ENCODE results near the gene PITRM1. TPM values are rescaled to one million over a fixed set of nuclear protein-coding genes. Genes with fewer than 3 reads are reported as not detected.

The PITRM1 gene
- total RNA-seq, 4 donors from 2014 or later, result 78.6 to 102 (median 87.0) TPM

DNA sequence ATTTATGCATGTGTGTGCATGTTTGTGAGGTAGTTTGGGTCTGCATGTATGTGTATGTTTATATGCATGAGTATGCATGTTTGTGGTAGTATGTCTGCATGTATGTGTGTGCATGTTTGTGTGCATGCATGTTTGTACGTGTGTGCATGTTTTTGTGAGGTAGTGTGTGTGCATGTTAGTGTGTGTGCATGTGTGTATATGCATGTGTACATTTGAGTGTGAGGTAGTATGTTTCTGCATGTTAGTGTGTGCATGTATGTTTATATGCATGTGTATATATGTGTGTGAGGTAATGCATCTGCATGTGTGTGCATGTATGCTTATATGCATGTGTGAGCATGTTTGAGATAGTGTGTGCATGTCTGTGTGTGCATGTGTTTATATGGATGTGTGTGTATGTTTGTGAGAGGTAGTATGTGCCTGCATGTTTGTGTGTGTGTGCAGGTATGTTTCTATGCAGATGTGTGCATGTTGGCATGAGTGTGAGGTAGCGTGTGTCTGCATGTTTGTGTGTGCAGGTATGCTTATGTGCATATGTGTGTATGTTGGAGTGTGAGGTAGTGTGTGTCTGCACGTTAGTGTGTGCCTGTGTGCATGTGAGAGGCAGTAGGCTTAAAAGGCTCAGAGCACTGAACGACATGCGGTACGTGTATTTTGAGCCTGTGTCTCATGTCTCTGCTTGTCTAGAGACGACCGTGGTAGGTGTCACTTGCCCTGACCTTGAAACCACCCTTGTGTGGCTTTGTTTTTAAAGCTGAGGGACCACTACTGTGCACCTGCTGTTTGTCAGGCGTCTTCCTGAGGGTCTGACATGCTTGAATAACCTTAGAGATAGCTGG, 61.6 kb downstream of the PITRM1 start:
- ATAC-seq, result no peak
- Histone ChIP-seq H3K36me3 (peaks cover 0 to 69% of the 10 kb centered on the region in 2 donors), H3K27ac (peak overlapping the region in 1 of 4 donors; percentile 31), H3K4me3 (no peak overlapping the region), H3K4me1 (peaks cover 0 to 28% (median 3%) of the 10 kb centered on the region in 3 donors), H3K9me3 (no peaks in the 10 kb centered on the region), H3K27me3 (no peaks in the 10 kb centered on the region)
- WGBS, 2 donors (ENCODE audit: low coverage in 1 of 2), result 57 to 70% methylated on average over 7 to 9 of the region's 9 CpGs
- TF ChIP-seq, protein P1, sequence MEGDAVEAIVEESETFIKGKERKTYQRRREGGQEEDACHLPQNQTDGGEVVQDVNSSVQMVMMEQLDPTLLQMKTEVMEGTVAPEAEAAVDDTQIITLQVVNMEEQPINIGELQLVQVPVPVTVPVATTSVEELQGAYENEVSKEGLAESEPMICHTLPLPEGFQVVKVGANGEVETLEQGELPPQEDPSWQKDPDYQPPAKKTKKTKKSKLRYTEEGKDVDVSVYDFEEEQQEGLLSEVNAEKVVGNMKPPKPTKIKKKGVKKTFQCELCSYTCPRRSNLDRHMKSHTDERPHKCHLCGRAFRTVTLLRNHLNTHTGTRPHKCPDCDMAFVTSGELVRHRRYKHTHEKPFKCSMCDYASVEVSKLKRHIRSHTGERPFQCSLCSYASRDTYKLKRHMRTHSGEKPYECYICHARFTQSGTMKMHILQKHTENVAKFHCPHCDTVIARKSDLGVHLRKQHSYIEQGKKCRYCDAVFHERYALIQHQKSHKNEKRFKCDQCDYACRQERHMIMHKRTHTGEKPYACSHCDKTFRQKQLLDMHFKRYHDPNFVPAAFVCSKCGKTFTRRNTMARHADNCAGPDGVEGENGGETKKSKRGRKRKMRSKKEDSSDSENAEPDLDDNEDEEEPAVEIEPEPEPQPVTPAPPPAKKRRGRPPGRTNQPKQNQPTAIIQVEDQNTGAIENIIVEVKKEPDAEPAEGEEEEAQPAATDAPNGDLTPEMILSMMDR (IDR thresholded peaks at IDR 0.05), result no peak
- TF ChIP-seq POLR2AphosphoS5 (IDR thresholded peaks at IDR 0.05) (no peak), EP300 (IDR thresholded peaks at IDR 0.05) (no peak), POLR2A (IDR thresholded peaks at IDR 0.05) (no peak)

DNA sequence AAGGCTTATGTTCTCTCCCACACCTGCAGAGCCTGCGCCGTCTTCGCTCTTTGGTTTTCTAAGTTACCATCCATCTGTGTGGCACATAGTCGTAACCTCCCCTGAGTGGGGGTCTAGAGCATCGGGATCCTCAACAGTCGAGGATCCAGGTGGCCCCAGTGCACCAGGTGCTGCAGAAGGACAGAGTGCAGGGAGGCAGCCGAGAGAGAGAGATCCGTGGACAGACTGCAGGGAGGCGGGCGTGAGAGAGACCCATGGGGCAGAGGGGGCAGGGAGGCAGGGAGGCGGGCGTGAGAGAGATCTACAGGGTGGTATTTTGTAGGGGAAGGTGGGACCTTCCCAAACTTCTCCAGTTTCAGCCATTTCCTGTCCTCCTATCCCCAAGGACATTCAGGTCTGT, 62.9 kb downstream of the PITRM1 start:
- H3K27me3 ChIP-seq, result no peaks in the 10 kb centered on the region
- no peaks in the 10 kb centered on the region for H3K9me3 ChIP-seq
- peaks cover 0 to 72% of the 10 kb centered on the region in 2 donors for H3K36me3 ChIP-seq
- peak overlapping the region in 1 of 4 donors; percentile 88 for H3K27ac ChIP-seq
- no peak overlapping the region for H3K4me3 ChIP-seq
- TF ChIP-seq, protein P1 (IDR thresholded peaks at IDR 0.05), result no peak
- TF ChIP-seq POLR2A (IDR thresholded peaks at IDR 0.05) (no peak), EP300 (IDR thresholded peaks at IDR 0.05) (no peak), POLR2AphosphoS5 (IDR thresholded peaks at IDR 0.05) (no peak)
- peaks cover 0 to 40% (median 3%) of the 10 kb centered on the region in 3 donors for H3K4me1 ChIP-seq
- no peak for ATAC-seq
- 94 to 98% methylated on average over 3 to 6 of the region's 12 CpGs for WGBS, 2 donors (ENCODE audit: low coverage in 1 of 2)

DNA sequence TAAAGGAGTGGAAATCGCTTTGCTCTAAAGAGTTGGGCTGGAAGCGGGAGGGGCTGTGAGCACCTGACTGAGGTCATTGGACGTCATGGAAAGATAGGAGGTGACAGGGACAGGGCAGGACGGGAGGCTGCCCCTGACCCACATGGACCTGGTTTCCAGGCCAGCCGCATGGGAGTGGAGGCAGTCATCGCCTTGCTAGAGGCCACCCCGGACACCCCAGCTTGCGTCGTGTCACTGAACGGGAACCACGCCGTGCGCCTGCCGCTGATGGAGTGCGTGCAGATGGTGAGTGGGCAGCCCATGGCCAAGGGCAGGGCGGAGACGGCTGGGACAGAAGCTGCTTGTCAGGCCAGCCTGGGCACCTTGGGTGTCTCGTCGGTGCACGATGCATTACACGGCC, 63.4 kb downstream of the PITRM1 start:
- no peak for ATAC-seq
- Histone ChIP-seq H3K4me3 (no peak overlapping the region), H3K27ac (peak overlapping the region in 2 of 4 donors; percentile 88), H3K4me1 (peaks cover 0 to 44% (median 3%) of the 10 kb centered on the region in 3 donors), H3K9me3 (no peaks in the 10 kb centered on the region), H3K27me3 (no peaks in the 10 kb centered on the region), H3K36me3 (peaks cover 0 to 72% of the 10 kb centered on the region in 2 donors)
- TF ChIP-seq, protein P1 (IDR thresholded peaks at IDR 0.05), result no peak
- TF ChIP-seq EP300 (IDR thresholded peaks at IDR 0.05) (no peak), POLR2A (IDR thresholded peaks at IDR 0.05) (no peak), POLR2AphosphoS5 (IDR thresholded peaks at IDR 0.05) (no peak)
- WGBS, 2 donors (ENCODE audit: low coverage in 1 of 2), result 97% methylated on average over 6 of the region's 21 CpGs; no CpG with 5 or more reads in 1 of the 2 donors

DNA sequence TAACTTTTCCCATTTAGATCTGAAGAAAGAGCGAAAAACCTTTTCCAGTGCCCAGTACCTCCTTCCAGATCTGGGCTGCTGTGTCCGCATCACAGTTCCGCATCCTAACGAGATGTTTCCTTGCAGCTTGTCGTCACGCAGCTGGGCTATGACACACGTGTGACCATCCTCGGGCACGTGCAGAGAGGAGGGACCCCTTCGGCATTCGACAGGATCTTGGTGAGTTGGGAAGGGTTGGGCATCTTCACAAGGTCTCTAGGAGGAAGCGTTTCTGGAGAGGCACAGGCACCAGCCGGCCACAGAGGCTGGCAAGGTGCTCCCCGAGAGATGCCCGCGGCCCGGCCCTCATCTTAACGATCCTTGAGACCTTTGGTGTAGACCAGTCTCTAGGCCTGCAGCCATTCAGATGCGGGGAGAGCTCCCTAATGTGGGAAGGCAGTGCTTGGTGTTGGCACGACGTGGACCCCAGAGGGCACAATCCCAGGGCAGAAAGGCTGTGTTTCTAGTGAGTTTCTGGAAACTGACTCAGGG, 63.9 kb downstream of the PITRM1 start:
- Histone ChIP-seq H3K27ac (peak overlapping the region in 3 of 4 donors; percentile 54 to 88 (median 88)), H3K27me3 (no peaks in the 10 kb centered on the region), H3K4me3 (no peak overlapping the region), H3K4me1 (peaks cover 0 to 50% (median 3%) of the 10 kb centered on the region in 3 donors), H3K36me3 (peaks cover 0 to 72% of the 10 kb centered on the region in 2 donors), H3K9me3 (no peaks in the 10 kb centered on the region)
- TF ChIP-seq EP300 (IDR thresholded peaks at IDR 0.05) (no peak), POLR2A (IDR thresholded peaks at IDR 0.05) (no peak), POLR2AphosphoS5 (IDR thresholded peaks at IDR 0.05) (no peak)
- TF ChIP-seq, protein P1 (IDR thresholded peaks at IDR 0.05), result no peak
- WGBS, 2 donors (ENCODE audit: low coverage in 1 of 2), result 81 to 98% methylated on average over 5 of the region's 21 CpGs
- no peak for ATAC-seq

Measured in gastroesophageal sphincter (tissue), 4 donors.